Endothelial cell of umbilical vein (primary cell): ENCODE measurements around the gene RRP1B. TPM values are rescaled to one million over a fixed set of nuclear protein-coding genes. Genes with fewer than 3 reads are reported as not detected.
A peak's percentile ranks its signal among the peaks of the same experiment; 100 is the strongest.

Experiments used
- BruUV-seq: library from RNA; stranded (reverse); fragments of 400-500 nt; replicated peaks from 2 replicates; lab custom pipeline; 2021; lab: Mats Ljungman, UMichigan
- CTCF ChIA-PET: fragments of 300-600, 350-600 bp; sonication (Branson Sonifier 250); formaldehyde crosslinking; loops from one replicate; lab custom pipeline; 2021; ENCODE audit warnings: antibody characterized with exemption, inconsistent platforms; lab: Charles Lee
- POLR2A ChIA-PET: fragments of 300-600, 350-600 bp; sonication (Branson Sonifier 250); formaldehyde crosslinking; loops from one replicate; lab custom pipeline; 2021; ENCODE audit warnings: antibody characterized with exemption, inconsistent platforms; lab: Charles Lee
- DNase-seq: peaks from one replicate; pipeline ENCODE4 v3.0.0-alpha.2; 2011; ENCODE audit warnings: low read depth, low spot score
- FAIRE-seq: peaks from 2 replicates; lab custom pipeline; 2011; peaks lifted over from hg19 to GRCh38; lab: Jason Lieb, UNC
- H2AFZ ChIP-seq: 2 replicates; pipeline ENCODE4 v1.6.0; 2012; ENCODE audit warnings: low read depth, low read length, control low read depth, inconsistent platforms
- H3K27ac ChIP-seq: 2 replicates; pipeline ENCODE4 v1.5.1; 2011; ENCODE audit warnings: low read depth, mild to moderate bottlenecking, control low read depth, low read length, moderate library complexity; ENCODE audit not compliant: insufficient read depth
- H3K27me3 ChIP-seq, 2 experiments: 2 replicates each; pipeline versions ENCODE4 v1.6.0 to v1.6.1; 2011; ENCODE audit warnings: low read length in 2 of 2, mixed read lengths in 1 of 2; ENCODE audit not compliant: control insufficient read depth in 2 of 2, insufficient read depth in 2 of 2
- H3K36me3 ChIP-seq, 2 experiments: 2 replicates in 1 of 2; 3 replicates in 1 of 2; pipeline ENCODE4 v1.5.1; 2011; ENCODE audit warnings: low read length in 2 of 2, mild to moderate bottlenecking in 1 of 2, moderate library complexity in 1 of 2; ENCODE audit not compliant: control insufficient read depth in 2 of 2, insufficient read depth in 2 of 2; ENCODE audit errors: extremely low read depth in 1 of 2
- H3K4me1 ChIP-seq: 3 replicates; pipeline ENCODE4 v1.5.1; 2011; ENCODE audit warnings: mild to moderate bottlenecking, low read length; ENCODE audit not compliant: control insufficient read depth, insufficient read depth; ENCODE audit errors: extremely low read depth
- H3K4me2 ChIP-seq: 2 replicates; pipeline ENCODE4 v1.6.1; 2011; ENCODE audit warnings: low read length, control low read depth, mixed read lengths; ENCODE audit not compliant: insufficient read depth
- H3K4me3 ChIP-seq, 3 experiments: fragments of 200-600 bp in 1 of 3; sonication (generic), shearing (Covaris generic) in 1 of 3; replicated peaks in 1 of 3; 2 replicates each; pipeline ENCODE4 v1.5.1; 2011 to 2016; ENCODE audit warnings: control low read depth in 3 of 3, low read length in 3 of 3, mild to moderate bottlenecking in 2 of 3, inconsistent platforms in 1 of 3, low read depth in 1 of 3, moderate library complexity in 1 of 3; ENCODE audit not compliant: insufficient read depth in 1 of 3
- H3K79me2 ChIP-seq: 2 replicates; pipeline ENCODE4 v1.6.0; 2012; ENCODE audit warnings: low read length, inconsistent platforms; ENCODE audit not compliant: control insufficient read depth, insufficient read depth
- H3K9ac ChIP-seq: replicated peaks from 2 replicates; pipeline ENCODE3; 2011; ENCODE audit warnings: low read length, control low read depth; ENCODE audit not compliant: insufficient read depth; ENCODE audit errors: extremely low read depth
- H3K9me1 ChIP-seq: replicated peaks from 3 replicates; pipeline ENCODE4 v1.6.0; 2011; ENCODE audit warnings: mild to moderate bottlenecking, low read length; ENCODE audit not compliant: control insufficient read depth, insufficient read depth; ENCODE audit errors: extremely low read depth
- H3K9me3 ChIP-seq: replicated peaks from 2 replicates; pipeline ENCODE4 v1.5.1; 2012; ENCODE audit warnings: low read length, inconsistent platforms; ENCODE audit not compliant: control insufficient read depth, insufficient read depth
- H4K20me1 ChIP-seq: replicated peaks from 2 replicates; pipeline ENCODE3; 2011; ENCODE audit warnings: mild to moderate bottlenecking, low read length; ENCODE audit not compliant: control insufficient read depth, insufficient read depth; ENCODE audit errors: extremely low read depth
- EZH2 ChIP-seq: IDR thresholded peaks from 2 replicates; pipeline ENCODE4 v1.6.1; 2012; ENCODE audit warnings: borderline replicate concordance, low read depth, mild to moderate bottlenecking, moderate library complexity, low read length, inconsistent platforms; ENCODE audit not compliant: severe bottlenecking
- FOS ChIP-seq: IDR thresholded peaks from 2 replicates; pipeline ENCODE4 v1.6.1; 2011; ENCODE audit warnings: mild to moderate bottlenecking, low read length, moderate library complexity, borderline replicate concordance; ENCODE audit not compliant: insufficient read depth
- GATA2 ChIP-seq: IDR thresholded peaks from 2 replicates; pipeline ENCODE4 v1.7.0; 2011; ENCODE audit warnings: low read depth, mild to moderate bottlenecking, moderate library complexity, mixed read lengths, low read length; ENCODE audit not compliant: insufficient read length, insufficient read depth
- JUN ChIP-seq: IDR thresholded peaks from 2 replicates; pipeline ENCODE4 v1.6.1; 2011; ENCODE audit warnings: borderline replicate concordance, low read depth; ENCODE audit not compliant: insufficient read length, insufficient read depth
- MYC ChIP-seq: IDR thresholded peaks from one replicate; pipeline ENCODE4 v1.6.1; 2011; ENCODE audit warnings: mild to moderate bottlenecking, low read depth, low read length
- POLR2A ChIP-seq: IDR thresholded peaks from 2 replicates; pipeline ENCODE4 v1.6.1; 2012; ENCODE audit warnings: low read depth, mild to moderate bottlenecking, control low read depth, low read length
- POLR2AphosphoS5 ChIP-seq: IDR thresholded peaks from 2 replicates; pipeline ENCODE4 v1.6.1; 2012; ENCODE audit warnings: low read depth, mild to moderate bottlenecking, control low read depth, low read length, moderate library complexity; ENCODE audit not compliant: insufficient read depth
- dilution Hi-C: fragments of 300-500 bp; cut with MboI; formaldehyde crosslinking; loops from one replicate; pipeline ENCODE4 v1.15.0; 2019; ENCODE audit warnings: low sequenced_read_pairs; ENCODE audit not compliant: extremely low pct_ligation_motif_present
- intact Hi-C: fragments of 100-400 bp; cut with micrococcal nuclease; formaldehyde crosslinking; loops from one replicate; pipeline ENCODE4 v1.10.0; 2022
- polyA plus RNA-seq, 4 experiments: library from polyadenylated mRNA; depleted of rRNA in 3 of 4; stranded (reverse) in 3 of 4; unstranded in 1 of 4; fragments of >200 nt; gene quantifications; 2 replicates each; pipeline versions ENCODE4 v1.2.1 to v1.2.3, GENCODE V29; 2011 to 2012; ENCODE audit warnings: missing spikeins in 1 of 4
- total RNA-seq: library from RNA; stranded (reverse); gene quantifications from 2 replicates; pipeline ENCODE4 v1.2.3, GENCODE V29; 2021
- TF ChIP-seq, protein P1 (sequence below), 2 donors: IDR thresholded peaks; 1 replicate in 1 of 2; 2 replicates in 1 of 2; pipeline ENCODE4 v1.5.1; 2011; ENCODE audit warnings: low read length in 2 of 2, mild to moderate bottlenecking in 2 of 2, moderate library complexity in 2 of 2, control low read depth in 1 of 2, inconsistent platforms in 1 of 2, low read depth in 1 of 2; ENCODE audit not compliant: insufficient read depth in 1 of 2; ENCODE audit errors: extremely low read depth in 1 of 2
- TF ChIP-seq, protein P2 (sequence below): IDR thresholded peaks from 2 replicates; pipeline ENCODE4 v1.6.1; 2011; ENCODE audit not compliant: insufficient read depth, insufficient read length

The RRP1B gene
- total and polyA plus RNA-seq, 2 donors (not counting 3 experiments of a cell fraction or from before 2014, with no cell fraction given) = 13.0 to 39.9 TPM

DNA sequence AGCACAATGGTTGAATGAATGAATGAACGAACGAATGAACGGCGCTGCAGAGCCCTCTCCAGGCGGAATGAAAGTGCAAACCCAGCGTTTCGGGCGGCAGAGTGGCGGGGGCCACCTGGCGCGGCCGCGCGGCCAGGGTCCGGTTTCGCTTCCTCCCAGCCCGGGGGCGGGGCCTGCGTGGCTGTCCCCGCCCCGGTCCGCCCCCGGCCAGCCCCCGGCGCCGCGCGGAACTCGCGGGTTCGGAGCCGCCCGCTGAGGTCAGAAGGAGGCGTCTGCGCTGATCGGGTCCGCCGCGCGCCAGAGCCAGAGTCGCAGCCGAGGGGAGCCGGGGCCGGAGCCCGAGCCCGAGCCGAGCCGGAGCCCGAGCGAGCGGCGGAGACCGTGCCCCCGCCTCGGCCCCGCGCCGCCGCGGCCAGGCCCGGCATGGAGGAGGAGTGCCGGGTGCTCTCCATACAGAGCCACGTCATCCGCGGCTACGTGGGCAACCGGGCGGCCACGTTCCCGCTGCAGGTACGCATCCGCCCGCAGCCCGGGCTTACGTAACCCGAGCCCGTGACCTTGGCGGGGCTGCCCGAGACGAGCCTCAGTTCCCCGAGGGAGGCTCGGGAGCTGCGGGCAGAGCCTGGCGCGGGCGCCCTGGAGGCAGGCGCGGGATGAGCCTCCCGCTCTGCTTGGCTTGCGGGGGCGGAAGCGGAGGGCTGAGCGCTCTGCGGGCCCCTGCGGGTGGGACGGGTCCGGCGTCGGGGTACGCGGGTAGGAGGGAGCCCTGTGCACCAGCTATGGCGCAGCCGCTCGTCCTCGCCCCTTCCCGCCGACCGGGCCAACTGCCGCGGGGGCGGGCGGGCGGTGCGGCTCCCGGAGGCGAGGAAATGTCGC is 59.8 kb downstream of the RRP1B start, which contains the start of gene PDXK:
Gene PDXK, plus strand, starts transcription at position 258 of the 876 bp plus-strand sequence. Its CDS starts 166 bp downstream, at position 424.
- peak within 1 kb of the TSS; percentile 80 for H3K9ac ChIP-seq
- ChIA-PET POLR2A (interaction anchor here (1.0 kb wide), 1 partner anchor 9 kb away, joined by 3 read pairs; no protein-coding TSS in a partner anchor), CTCF (interaction anchor here (1.6 kb wide), 2 partner anchors 10 to 70 kb away, joined by 6 read pairs; partner anchors contain the start of gene RRP1)
- dilution Hi-C loops = no loop called here
- no peaks in the 10 kb centered on the region for H3K9me1 ChIP-seq
- peak within 1 kb of the TSS; percentile 34 for H3K27ac ChIP-seq
- FAIRE-seq (peak; percentile 68), DNase-seq (peak; percentile 72)
- TF ChIP-seq, protein P1, sequence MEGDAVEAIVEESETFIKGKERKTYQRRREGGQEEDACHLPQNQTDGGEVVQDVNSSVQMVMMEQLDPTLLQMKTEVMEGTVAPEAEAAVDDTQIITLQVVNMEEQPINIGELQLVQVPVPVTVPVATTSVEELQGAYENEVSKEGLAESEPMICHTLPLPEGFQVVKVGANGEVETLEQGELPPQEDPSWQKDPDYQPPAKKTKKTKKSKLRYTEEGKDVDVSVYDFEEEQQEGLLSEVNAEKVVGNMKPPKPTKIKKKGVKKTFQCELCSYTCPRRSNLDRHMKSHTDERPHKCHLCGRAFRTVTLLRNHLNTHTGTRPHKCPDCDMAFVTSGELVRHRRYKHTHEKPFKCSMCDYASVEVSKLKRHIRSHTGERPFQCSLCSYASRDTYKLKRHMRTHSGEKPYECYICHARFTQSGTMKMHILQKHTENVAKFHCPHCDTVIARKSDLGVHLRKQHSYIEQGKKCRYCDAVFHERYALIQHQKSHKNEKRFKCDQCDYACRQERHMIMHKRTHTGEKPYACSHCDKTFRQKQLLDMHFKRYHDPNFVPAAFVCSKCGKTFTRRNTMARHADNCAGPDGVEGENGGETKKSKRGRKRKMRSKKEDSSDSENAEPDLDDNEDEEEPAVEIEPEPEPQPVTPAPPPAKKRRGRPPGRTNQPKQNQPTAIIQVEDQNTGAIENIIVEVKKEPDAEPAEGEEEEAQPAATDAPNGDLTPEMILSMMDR (IDR thresholded peaks at IDR 0.05; ENCODE audit: extremely low read depth in 1 of 2, insufficient read depth in 1 of 2, low read depth in 1 of 2, low read length in 2 of 2) = no peak
- TF ChIP-seq, protein P2, sequence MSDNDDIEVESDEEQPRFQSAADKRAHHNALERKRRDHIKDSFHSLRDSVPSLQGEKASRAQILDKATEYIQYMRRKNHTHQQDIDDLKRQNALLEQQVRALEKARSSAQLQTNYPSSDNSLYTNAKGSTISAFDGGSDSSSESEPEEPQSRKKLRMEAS = no peak
- TF ChIP-seq EZH2 (no peak), MYC (no peak), FOS (peak; percentile 11), JUN (no peak), GATA2 (no peak), POLR2AphosphoS5 (peak; percentile 64), POLR2A (peak; percentile 67)
- peaks cover 30% of the 10 kb centered on the region for H3K79me2 ChIP-seq
- H3K27me3 ChIP-seq = no peaks in the 10 kb centered on the region
- H3K4me1 ChIP-seq = peaks cover 12% of the 10 kb centered on the region
- no peaks in the 10 kb centered on the region for H3K9me3 ChIP-seq
- H3K4me2 ChIP-seq = peak within 1 kb of the TSS; percentile 68
- TSS peak; percentile 14 for BruUV-seq
- peak within 1 kb of the TSS; percentile 97 for H2AFZ ChIP-seq
- no peaks in the 10 kb centered on the region for H4K20me1 ChIP-seq
- H3K4me3 ChIP-seq = peak within 1 kb of the TSS; percentile 41 to 75 (median 63)
- intact Hi-C loops = loop anchor here (1.0 kb wide), 1 partner anchor 9 kb away; no protein-coding TSS in a partner anchor
- H3K36me3 ChIP-seq = no peaks in the 10 kb centered on the region
